GM23248 (cell line): ENCODE data around the gene LSS.

Experiments
- EZH2 ChIP-seq: fragments of 200-600 bp; sonication (generic); IDR thresholded peaks from 2 replicates; pipeline ENCODE4 v1.6.1; 2018; ENCODE audit warnings: antibody characterized with exemption, mild to moderate bottlenecking; ENCODE audit not compliant: insufficient read depth, poor library complexity, severe bottlenecking
- EZH2phosphoT487 ChIP-seq: fragments of 200-600 bp; sonication (generic); IDR thresholded peaks from 2 replicates; pipeline ENCODE4 v1.6.1; 2018; ENCODE audit warnings: antibody characterized with exemption, moderate library complexity, mild to moderate bottlenecking, low read depth; ENCODE audit not compliant: insufficient read depth

GRCh38 chr21:46226146-46226545, 2.4 kb downstream of the LSS start:
- TF ChIP-seq EZH2 (no peak), EZH2phosphoT487 (no peak)
